HG03039 (cell line): ENCODE results near the gene FERMT2.

Source experiments
- ATAC-seq: cut with Tn5 transposase; IDR thresholded peaks from one replicate; pipeline ENCODE4 v1.9.1; 2021; ENCODE audit warnings: mild to moderate bottlenecking, moderate library complexity; ENCODE audit not compliant: unreplicated experiment

The FERMT2 gene

GRCh38 chr14:52902971-52903619 lies 47.8 kb downstream of the FERMT2 start:
- no peak for ATAC-seq

GRCh38 chr14:52901357-52901980 lies 49.4 kb downstream of the FERMT2 start:
- ATAC-seq = no peak

- no peak for ATAC-seq
These were observed 50.1 kb downstream of the FERMT2 start for GRCh38 chr14:52900731-52901130.

GRCh38 chr14:52898496-52898895 lies 52.4 kb downstream of the FERMT2 start:
- ATAC-seq = no peak

GRCh38 chr14:52895000-52895399 lies 55.9 kb downstream of the FERMT2 start:
- no peak for ATAC-seq

- ATAC-seq = no peak
These were observed 59.0 kb downstream of the FERMT2 start for GRCh38 chr14:52891800-52892199.

GRCh38 chr14:52888839-52889838 lies 61.7 kb downstream of the FERMT2 start:
- no peak for ATAC-seq

- no peak for ATAC-seq
These were observed 62.7 kb downstream of the FERMT2 start for GRCh38 chr14:52888159-52888558.

GRCh38 chr14:52885230-52885629 lies 65.6 kb downstream of the FERMT2 start:
- ATAC-seq = no peak

- no peak for ATAC-seq
These were observed 67.2 kb downstream of the FERMT2 start for GRCh38 chr14:52883658-52884057.

- ATAC-seq = no peak
These were observed 68.0 kb downstream of the FERMT2 start for GRCh38 chr14:52882824-52883223.

GRCh38 chr14:52879958-52880357 lies 70.9 kb downstream of the FERMT2 start:
- ATAC-seq = no peak

- no peak for ATAC-seq
These were observed 71.9 kb downstream of the FERMT2 start for GRCh38 chr14:52878946-52879345.

- no peak for ATAC-seq
These were observed 72.4 kb downstream of the FERMT2 start for GRCh38 chr14:52878469-52878868.

GRCh38 chr14:52877628-52878027 lies 73.2 kb downstream of the FERMT2 start:
- ATAC-seq = no peak

- no peak for ATAC-seq
These were observed 74.0 kb downstream of the FERMT2 start for GRCh38 chr14:52876806-52877205.

- no peak for ATAC-seq
These were observed 74.5 kb downstream of the FERMT2 start for GRCh38 chr14:52876311-52876710.

- ATAC-seq = no peak
These were observed 75.1 kb downstream of the FERMT2 start for GRCh38 chr14:52875707-52876106.

GRCh38 chr14:52874389-52874788 lies 76.5 kb downstream of the FERMT2 start:
- no peak for ATAC-seq

GRCh38 chr14:52873694-52874093 lies 77.2 kb downstream of the FERMT2 start:
- ATAC-seq = no peak

GRCh38 chr14:52873065-52873464 lies 77.8 kb downstream of the FERMT2 start:
- no peak for ATAC-seq

GRCh38 chr14:52871606-52872005 lies 79.2 kb downstream of the FERMT2 start:
- ATAC-seq = no peak
